GM19043 (cell line): ENCODE results near the gene OR5T3.
"Not testable (repeated sequence)": the region's sequence is repeated elsewhere in the genome, so short reads cannot be mapped to it uniquely, and the experiment has no call there.

Experiments used
- ATAC-seq: cut with Tn5 transposase; IDR thresholded peaks from one replicate; pipeline ENCODE4 v1.9.1; 2021; ENCODE audit warnings: low read depth; ENCODE audit not compliant: unreplicated experiment

OR5T3 gene

GRCh38 chr11:56251954-56252353 lies at the start of gene OR5T3:
Gene OR5T3, plus strand, starts transcription at chr11:56252254. Its CDS starts 0 bp downstream, at chr11:56252254.
- ATAC-seq, result no peak

- ATAC-seq, result no peak
Measured at GRCh38 chr11:56207790-56208189, 44.3 kb upstream of the OR5T3 start.

GRCh38 chr11:56214537-56214936 lies 37.5 kb upstream of the OR5T3 start:
- ATAC-seq, result no peak

GRCh38 chr11:56219735-56220134 lies 32.3 kb upstream of the OR5T3 start:
- not testable (repeated sequence) for ATAC-seq

GRCh38 chr11:56234155-56234554 lies 17.9 kb upstream of the OR5T3 start, which contains the start of gene OR5T2:
Gene OR5T2, minus strand, starts transcription at chr11:56234255. Its CDS starts 1,193 bp downstream, at chr11:56233062.
- no peak for ATAC-seq

GRCh38 chr11:56271092-56271491 lies 19.0 kb downstream of the OR5T3 start:
- ATAC-seq, result no peak

- no peak for ATAC-seq
Measured at GRCh38 chr11:56273854-56274253, 21.8 kb downstream of the OR5T3 start, which contains the start of gene OR5T1. Gene OR5T1, plus strand, starts transcription at chr11:56274154. Its CDS starts 1,485 bp downstream, at chr11:56275639.

- no peak for ATAC-seq
Measured at GRCh38 chr11:56292154-56292553, 40.1 kb downstream of the OR5T3 start, which contains the start of gene OR8H1. Gene OR8H1, minus strand, starts transcription at chr11:56292254. Its CDS starts 1,192 bp downstream, at chr11:56291062.

GRCh38 chr11:56296898-56297297 lies 44.8 kb downstream of the OR5T3 start:
- no peak for ATAC-seq
